Activated CD4-positive, alpha-beta T cell treated with anti-CD3 and anti-CD28 coated beads for 1 hour (primary cell): Measurements from ENCODE around the gene TFAP2A.

Experiments used
- DNase-seq: peaks from one replicate; pipeline ENCODE4 v3.0.0-alpha.2; 2020

The TFAP2A gene

GRCh38 chr6:10382322-10382721, 32.6 kb downstream of the TFAP2A start:
- DNase-seq = no peak

DNA sequence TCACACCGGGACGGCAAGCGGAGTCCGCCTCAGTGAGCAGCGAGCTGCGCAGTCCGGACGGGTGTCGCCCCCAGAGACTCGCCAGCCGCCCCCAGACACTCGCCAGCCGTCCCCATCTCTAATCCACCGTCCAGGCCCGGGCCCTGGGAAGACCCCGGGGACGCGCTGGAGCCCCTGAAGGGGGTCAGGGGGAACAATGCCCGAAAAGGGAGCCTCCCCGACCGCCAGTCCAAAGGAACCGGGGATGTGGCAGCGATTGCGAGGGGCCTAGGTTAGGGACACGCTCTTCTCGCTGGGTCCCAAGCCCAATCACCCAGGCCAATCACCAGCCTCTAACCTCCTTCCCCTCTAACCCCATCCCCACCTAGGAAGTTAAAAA, 33.1 kb downstream of the TFAP2A start:
- DNase-seq = no peak

- no peak for DNase-seq
These were observed 33.6 kb downstream of the TFAP2A start for GRCh38 chr6:10381133-10381829.

DNA sequence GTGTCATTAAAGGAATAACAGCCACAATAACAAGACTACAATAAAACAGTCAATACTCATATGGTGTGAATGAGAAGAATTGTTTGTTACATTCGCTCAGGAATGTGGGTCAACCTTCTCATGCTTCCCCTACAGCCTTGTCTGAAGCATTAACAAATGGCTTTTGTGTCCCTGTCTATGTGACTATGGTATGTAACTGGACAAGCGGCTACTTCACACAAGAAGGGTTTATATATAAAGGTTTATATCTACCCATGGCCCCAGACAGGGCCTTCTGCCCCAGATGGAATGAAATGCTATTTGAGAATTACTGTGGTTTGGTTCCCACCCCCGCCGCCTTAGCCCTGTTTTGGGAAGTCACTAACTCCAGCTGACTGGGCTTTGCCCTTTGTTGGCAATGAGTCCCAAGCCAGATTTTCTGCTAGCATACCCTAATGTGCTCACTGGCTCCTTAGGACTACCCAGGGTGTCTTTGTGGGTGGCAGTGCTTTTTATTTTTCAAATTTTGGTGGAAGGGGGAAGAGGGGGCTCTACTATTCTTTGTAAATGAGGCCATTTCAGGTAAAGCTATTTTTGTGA, 39.4 kb downstream of the TFAP2A start:
- DNase-seq = no peak

- DNase-seq = no peak
These were observed 41.1 kb downstream of the TFAP2A start for GRCh38 chr6:10373642-10374359.

DNA sequence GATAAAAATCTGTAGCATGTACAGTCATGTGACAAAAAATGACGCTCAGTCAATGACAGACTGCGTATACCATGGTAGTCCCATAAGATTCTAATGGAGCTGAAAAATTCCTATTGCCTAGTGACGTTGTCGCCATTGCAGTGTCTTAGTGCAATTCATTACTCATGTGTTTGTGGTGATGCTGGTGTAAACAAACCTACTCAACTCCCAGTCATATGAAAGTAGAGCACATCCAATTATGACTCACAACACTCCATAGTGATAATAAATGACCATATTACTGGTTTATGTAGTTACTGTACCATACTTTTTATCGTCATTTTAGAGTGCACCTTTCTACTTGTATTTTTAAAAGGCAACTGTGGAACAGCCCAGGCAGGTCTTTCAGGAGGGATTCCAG, 45.0 kb downstream of the TFAP2A start:
- no peak for DNase-seq

DNA sequence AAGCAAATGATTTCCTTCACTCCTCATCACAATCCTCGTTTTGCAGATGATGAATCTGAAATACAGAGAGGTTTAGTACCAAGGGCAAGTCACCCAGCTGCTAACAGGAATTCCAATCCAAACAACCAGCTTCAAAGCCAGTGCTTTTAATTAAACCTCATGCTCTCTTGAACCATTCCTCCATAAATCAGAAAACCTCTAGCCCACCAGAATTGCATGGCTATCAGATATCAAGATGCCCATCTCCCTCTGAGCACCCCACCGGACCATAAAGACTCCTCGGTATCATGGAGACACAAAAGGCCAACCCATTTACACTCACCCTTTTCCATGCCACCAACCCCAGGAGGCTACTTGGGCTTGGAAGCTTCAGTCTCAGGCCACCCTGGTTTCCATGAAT, 46.0 kb downstream of the TFAP2A start:
- DNase-seq = no peak

GRCh38 chr6:10363911-10364310, 51.0 kb downstream of the TFAP2A start:
- no peak for DNase-seq

- DNase-seq = no peak
These were observed 52.6 kb downstream of the TFAP2A start for GRCh38 chr6:10362300-10362699.

DNA sequence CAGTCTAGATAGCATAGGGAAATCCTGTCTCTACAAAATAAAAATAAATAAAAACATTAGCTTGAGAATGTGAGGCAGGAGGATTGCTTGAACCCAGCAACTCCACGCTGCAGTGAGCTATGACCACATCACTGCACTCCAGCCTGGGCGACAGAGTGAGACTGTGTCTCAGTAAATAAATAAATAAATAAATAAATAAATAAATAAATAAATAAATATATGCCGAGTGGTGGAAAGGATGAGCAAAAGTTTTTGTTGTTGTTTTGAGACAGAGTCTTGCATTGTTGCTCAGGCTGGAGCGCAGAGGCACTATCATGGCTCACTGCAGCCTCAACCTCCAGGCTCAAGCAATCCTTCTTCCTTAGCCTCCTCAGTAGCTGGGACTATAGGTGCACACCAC, 53.4 kb downstream of the TFAP2A start:
- no peak for DNase-seq

- no peak for DNase-seq
These were observed 55.3 kb downstream of the TFAP2A start for GRCh38 chr6:10359581-10359980.

DNA sequence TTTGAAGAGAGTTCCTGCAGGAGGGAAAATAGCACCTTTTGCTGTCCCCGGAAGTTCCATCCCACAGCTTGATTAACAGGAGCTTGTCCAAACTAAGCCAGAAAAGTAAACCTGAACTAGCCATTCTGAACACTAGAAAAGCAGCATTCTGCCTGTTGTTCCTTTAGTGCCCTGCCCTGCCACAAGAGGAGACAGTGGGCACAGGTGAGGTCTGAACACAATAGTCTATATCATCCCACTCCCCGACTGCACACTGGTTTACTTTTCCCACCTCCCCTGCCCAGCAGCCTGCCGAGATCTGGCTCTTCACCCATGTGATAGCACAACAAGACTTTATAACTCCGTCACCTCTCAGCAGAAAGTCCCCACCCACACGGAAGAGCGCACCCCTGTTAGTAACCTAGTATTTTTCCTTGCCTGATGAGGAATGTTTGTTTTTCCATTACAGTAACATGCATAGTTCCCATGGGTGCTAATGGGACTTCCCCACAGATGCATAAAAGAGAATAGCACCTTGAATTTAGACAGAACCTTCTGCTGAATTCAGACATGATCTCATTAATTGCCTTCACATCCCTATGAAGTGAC, 59.7 kb downstream of the TFAP2A start:
- no peak for DNase-seq

- DNase-seq = no peak
These were observed 63.1 kb downstream of the TFAP2A start for GRCh38 chr6:10351791-10352190.

GRCh38 chr6:10350720-10351119, 64.2 kb downstream of the TFAP2A start:
- no peak for DNase-seq

DNA sequence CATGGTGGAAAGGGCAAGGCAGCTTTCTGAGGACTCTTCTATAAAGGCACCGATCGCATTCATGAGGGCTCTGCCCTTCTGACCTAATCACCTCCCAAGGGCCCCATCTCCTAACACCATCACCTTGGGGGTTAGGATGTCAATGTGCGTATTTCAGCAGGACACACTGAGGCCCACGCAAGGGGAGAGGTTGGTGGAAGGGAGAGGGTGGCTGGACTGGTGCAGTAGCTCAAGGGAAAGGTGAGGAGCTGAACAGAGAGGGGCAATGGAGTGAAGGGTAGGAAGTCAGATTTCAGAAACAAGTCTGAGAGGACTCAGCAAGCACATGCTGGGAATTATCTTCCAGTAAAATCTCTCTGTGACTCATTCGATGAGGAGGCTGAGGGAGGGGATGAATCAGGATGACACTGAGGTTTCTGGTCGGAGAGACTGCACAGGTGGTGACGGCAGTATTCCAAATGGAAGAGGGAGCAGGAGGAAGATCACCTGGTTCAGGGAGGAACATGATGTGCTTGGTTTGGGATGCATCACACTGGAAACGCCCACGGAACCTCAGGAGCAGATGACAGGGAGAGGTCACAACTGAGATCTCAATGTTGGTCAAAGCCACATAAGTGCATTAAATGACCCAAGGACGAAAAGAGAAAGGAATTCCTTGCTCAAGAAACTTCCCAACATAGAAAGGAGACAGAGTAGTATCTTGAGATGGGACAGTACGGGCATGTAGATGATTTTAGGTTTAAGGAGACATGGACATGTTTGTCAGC, 67.1 kb downstream of the TFAP2A start:
- DNase-seq = no peak
